ENCODE data around the gene ZFAND5.
A peak's percentile ranks its signal among the peaks of the same experiment; 100 is the strongest.

ZFAND5 gene

DNA sequence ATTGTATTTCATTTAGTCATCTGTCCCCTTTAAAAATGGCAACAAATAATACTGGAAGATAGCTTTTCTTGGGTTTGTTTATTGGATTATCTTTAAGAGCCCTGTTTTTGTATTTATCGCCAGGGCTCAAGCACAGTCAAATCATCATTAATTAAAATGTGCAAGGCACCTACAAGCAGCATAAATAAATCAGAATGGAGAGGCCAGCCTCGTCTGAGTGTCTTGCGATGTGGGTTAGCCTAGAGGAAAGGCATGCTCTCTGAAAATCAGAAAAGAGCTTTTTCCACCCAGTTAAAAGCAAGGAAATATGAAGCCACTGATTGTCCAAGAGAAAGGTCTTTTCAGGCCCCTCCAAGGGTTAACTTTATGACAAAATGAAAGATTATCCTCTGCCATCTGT, 31.8 kb downstream of the ZFAND5 start:
- no peak overlapping the region for H3K4me3 ChIP-seq (ENCODE audit: low read depth, low read length)
- no peak for DNase-seq (ENCODE audit: low read depth)
- TF ChIP-seq, protein P1, sequence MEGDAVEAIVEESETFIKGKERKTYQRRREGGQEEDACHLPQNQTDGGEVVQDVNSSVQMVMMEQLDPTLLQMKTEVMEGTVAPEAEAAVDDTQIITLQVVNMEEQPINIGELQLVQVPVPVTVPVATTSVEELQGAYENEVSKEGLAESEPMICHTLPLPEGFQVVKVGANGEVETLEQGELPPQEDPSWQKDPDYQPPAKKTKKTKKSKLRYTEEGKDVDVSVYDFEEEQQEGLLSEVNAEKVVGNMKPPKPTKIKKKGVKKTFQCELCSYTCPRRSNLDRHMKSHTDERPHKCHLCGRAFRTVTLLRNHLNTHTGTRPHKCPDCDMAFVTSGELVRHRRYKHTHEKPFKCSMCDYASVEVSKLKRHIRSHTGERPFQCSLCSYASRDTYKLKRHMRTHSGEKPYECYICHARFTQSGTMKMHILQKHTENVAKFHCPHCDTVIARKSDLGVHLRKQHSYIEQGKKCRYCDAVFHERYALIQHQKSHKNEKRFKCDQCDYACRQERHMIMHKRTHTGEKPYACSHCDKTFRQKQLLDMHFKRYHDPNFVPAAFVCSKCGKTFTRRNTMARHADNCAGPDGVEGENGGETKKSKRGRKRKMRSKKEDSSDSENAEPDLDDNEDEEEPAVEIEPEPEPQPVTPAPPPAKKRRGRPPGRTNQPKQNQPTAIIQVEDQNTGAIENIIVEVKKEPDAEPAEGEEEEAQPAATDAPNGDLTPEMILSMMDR (IDR thresholded peaks at IDR 0.05; ENCODE audit: insufficient read depth, low read depth, low read length, missing control alignments) = no peak

DNA sequence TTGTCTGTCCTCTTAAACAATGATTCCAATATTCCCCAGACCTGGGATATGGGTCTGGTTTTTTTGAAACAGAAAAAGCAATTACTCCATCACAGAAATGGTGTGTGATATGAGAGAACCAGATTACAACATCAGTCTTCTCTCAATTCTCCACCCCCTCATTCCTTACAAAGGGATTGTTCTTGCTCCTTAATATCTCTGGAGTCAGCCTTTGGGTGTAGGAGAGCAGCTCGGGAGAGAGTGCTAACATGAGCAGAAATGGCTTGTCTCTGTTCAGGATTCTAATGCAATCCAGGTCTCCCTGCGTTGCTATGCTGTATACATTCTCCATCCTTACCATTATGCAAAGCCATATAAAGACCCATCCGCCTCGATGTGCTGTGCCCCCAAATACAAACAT, 32.7 kb downstream of the ZFAND5 start:
- H3K4me3 ChIP-seq (ENCODE audit: low read depth, low read length) = no peak overlapping the region
- no peak for DNase-seq (ENCODE audit: low read depth)
- TF ChIP-seq, protein P1 (IDR thresholded peaks at IDR 0.05; ENCODE audit: insufficient read depth, low read depth, low read length, missing control alignments) = no peak

DNA sequence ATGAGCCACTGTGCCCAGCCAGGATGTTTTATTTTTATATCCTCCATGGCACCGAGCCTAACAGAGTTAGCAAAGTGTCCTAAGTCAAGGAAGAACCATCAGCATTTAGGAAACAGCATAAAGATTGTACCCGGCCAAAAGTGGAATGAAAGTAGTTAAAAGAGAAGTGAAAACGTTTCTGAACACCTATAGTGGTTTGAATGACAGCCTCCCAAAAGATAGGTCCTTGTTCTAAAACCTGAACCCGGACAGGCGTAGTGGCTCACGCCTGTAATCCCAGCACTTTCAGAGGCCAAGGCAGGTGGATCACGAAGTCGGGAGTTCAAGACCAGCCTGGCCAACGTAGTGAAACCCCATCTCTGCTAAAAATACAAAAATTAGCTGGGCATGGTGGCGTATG, 37.4 kb downstream of the ZFAND5 start:
- no peak overlapping the region for H3K4me3 ChIP-seq (ENCODE audit: low read depth, low read length)
- TF ChIP-seq, protein P1 (IDR thresholded peaks at IDR 0.05; ENCODE audit: insufficient read depth, low read depth, low read length, missing control alignments) = no peak
- DNase-seq (ENCODE audit: low read depth) = peak; percentile 43

DNA sequence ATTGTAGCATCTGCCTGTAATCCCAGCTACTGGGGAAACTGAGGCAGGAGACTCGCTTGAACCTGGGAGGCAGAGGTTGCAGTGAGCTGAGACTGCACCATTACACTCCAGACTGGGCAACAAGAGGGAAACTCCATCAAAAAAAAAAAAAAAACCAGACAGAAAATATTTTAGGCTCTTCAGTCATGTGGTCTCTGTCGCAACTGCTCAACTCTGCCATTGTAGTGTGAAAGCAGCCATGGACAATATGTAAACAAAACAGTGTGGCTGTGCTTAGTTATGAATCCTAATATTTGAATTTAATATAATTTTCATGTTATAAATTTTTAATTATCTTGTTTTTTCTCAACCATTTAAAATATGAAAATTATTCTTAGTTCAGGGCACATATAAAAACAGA, 38.4 kb downstream of the ZFAND5 start:
- TF ChIP-seq, protein P1 (IDR thresholded peaks at IDR 0.05; ENCODE audit: insufficient read depth, low read depth, low read length, missing control alignments) = no peak
- H3K4me3 ChIP-seq (ENCODE audit: low read depth, low read length) = no peak overlapping the region
- no peak for DNase-seq (ENCODE audit: low read depth)

DNA sequence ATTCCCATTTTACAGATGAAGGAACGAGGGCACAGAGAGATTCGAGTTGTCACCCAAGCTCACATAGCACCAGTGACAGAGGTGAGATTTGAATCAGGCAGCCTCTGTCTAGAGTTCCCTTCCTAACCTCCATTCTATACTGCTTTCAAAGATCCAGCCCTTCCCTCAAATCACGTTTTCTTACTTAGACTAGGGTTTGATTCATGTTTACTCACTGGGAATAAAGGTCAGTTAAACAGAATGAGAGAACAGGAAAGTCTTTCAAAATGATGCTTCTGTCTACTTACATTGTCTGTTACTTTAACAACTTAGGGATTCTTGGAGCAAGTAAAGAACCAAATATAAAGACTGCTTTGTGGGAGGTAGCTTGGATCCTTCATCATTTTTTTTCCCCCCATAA, 40.0 kb downstream of the ZFAND5 start:
- DNase-seq (ENCODE audit: low read depth) = no peak
- TF ChIP-seq, protein P1 (IDR thresholded peaks at IDR 0.05; ENCODE audit: insufficient read depth, low read depth, low read length, missing control alignments) = no peak
- no peak overlapping the region for H3K4me3 ChIP-seq (ENCODE audit: low read depth, low read length)

DNA sequence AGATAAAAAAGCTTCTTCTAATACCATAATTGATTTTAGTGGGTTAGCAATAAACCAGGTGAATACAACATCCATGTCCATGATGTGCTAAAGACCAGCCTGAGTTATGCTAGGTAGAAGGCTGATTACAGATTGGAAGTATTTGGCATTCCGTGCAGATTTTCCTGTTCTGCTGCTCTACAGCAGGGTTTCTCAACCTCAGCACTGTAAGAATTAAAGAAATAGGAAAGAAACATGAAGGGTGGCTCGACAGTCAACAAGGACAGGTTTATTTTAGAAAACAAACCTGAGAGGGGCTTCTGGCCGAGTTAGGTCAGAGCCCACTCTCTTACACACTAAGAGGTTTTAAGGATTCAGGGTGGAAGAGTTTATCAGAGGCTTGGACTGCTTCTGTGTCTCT, 42.3 kb downstream of the ZFAND5 start:
- DNase-seq (ENCODE audit: low read depth) = no peak
- TF ChIP-seq, protein P1 (IDR thresholded peaks at IDR 0.05; ENCODE audit: insufficient read depth, low read depth, low read length, missing control alignments) = no peak
- H3K4me3 ChIP-seq (ENCODE audit: low read depth, low read length) = no peak overlapping the region

DNA sequence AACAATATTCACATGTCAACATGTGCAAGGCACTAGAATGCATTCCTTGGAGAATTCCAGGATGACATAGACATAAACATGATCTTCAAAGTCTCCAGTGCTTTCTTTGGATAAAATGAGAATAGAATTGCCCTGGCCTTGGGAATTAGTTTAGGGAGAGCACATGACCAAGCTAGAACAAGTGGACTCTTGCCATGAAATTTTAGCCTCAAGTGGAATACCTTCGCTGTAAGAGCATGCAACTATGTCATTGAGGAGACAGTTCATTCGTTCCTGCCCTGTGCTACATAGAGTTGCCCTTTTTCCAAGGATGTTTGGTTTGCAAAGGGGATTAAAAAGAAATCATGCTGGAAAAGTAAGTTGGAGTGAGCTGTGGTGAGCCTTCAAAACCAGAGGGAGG, 42.7 kb downstream of the ZFAND5 start:
- H3K4me3 ChIP-seq (ENCODE audit: low read depth, low read length) = no peak overlapping the region
- DNase-seq (ENCODE audit: low read depth) = no peak
- TF ChIP-seq, protein P1 (IDR thresholded peaks at IDR 0.05; ENCODE audit: insufficient read depth, low read depth, low read length, missing control alignments) = no peak

All from GM12865 (cell line).